A375 (cell line): ENCODE data around the gene ZNF850. TPM values are rescaled to one million over a fixed set of nuclear protein-coding genes. Genes with fewer than 3 reads are reported as not detected.

ENCODE experiments used
- total RNA-seq: library from RNA; depleted of rRNA; stranded (reverse); fragments of >200 nt; shearing (Covaris generic); gene quantifications from 2 replicates; pipeline ENCODE4 v1.2.3, GENCODE V29; 2014; rRNA removed

ZNF850 gene
- total RNA-seq, result 3.0 and 6.0 TPM in 2 replicates

DNA sequence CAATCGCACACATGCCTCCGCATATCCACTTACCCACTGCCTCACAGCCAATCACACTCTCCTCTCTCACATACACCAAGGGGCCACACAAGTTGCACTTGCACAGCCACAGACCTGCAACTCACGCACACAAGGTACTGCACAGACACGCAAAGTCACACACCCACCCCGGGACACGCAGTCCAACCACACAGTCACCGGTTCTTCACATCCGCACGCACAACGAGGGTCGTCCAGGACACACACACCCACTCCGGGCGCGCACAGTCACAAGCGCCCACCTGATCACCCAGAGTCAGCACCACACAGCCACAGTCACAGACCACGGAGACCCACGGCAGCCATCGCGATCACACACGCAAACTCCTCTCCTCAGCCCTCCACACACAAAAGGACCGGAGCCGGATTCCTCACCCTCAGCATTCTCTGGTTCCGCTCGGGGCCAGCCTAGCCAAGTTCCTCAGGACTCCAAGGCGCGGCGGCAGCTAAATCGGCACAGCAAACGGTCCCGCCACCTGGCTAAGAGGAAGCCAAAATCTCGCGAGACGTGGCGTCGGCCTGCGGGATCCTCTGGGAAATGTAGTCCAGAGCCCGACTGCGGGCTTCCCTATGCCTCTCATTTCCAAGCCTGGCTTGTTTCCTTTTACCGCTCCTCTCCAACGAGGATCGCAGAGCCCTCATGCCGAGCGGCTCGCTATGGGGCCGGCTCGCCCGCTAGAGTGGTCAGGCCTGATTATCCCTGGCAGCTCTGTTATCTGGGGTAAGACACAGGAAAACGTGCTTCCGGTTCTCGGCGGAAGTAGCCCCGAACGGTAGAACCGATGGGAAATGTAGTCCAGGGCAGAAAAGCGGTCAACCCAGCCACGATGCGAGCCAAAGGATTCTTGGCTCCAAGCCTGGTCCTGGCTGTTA is at the start of gene ZNF850:
TSS of gene ZNF850 (minus strand) at position 497 of the 912 bp plus-strand sequence. CDS start 10,201 bp downstream, outside the sequence.

DNA sequence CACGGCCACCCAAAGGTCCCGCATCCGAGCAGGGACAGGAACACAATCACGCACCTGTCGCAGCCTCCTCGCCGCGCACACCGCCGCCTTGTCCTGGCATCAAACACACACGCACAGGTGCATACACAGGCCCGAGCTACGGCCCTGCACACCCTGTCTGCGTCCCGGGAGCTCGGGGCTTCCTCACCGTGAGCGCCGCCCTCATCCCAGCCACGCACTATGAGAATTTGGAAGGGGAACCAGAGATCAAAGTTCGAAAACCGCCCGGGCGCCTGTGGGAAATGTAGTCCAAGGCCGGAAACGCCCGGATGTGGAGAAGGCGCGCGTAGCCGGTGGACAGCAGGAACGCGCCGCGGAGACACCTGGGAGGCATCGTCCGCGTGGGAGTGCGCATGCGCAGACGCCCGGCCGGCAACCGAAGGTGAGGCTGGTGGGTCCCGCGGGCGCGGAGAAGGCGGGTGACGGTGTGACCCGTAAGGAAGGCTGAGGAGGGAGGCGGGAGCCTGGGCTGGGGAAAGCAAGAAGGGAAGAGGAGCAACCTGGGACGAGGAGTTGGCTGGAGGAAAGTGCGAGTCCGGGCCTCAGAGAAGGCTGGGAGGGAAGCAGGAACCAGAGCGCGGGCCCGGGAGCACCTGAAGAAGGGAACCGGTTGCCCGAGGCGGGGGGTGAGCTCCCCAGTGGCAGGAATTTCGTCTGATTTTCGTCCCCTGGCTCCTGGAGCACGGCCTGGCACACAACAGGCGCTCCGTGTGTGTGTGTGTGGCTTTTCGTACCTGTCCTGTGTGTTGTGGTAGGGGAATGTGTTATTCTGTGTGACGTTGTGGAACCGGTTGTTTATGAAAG is 85.2 kb downstream of the ZNF850 start, which contains the start of gene ZNF567:
TSS of gene ZNF567 (plus strand) at position 399 of the 843 bp plus-strand sequence. CDS start 7,256 bp downstream, outside the sequence.

Other genes starting within 250 kb of the ZNF850 start
- 3.9 and 5.2 TPM in 2 replicates for gene ZNF260, start 244.5 kb downstream of the ZNF850 start, total RNA-seq
- 6.4 and 9.1 TPM in 2 replicates for gene ZNF529, start 199.5 kb downstream of the ZNF850 start, total RNA-seq
- gene ZNF382, start 167.5 kb downstream of the ZNF850 start, total RNA-seq, result 0.27 and 0.53 TPM in 2 replicates
- 11.6 and 12.4 TPM in 2 replicates for gene ZNF461, start 106.0 kb downstream of the ZNF850 start, total RNA-seq
- gene ZNF567, start 85.2 kb downstream of the ZNF850 start, total RNA-seq, result 3.7 and 4.5 TPM in 2 replicates
- gene ZNF790, start 65.6 kb upstream of the ZNF850 start, total RNA-seq, result 1.3 and 3.4 TPM in 2 replicates
- 1.2 and 2.7 TPM in 2 replicates for gene ZNF345, start 78.1 kb upstream of the ZNF850 start, total RNA-seq
- gene ZNF829, start 143.5 kb upstream of the ZNF850 start, total RNA-seq, result 5.6 and 5.9 TPM in 2 replicates
- gene ZNF568, start 143.5 kb upstream of the ZNF850 start, total RNA-seq, result 13.1 and 17.8 TPM in 2 replicates